HCT116 (cell line): ENCODE results near the gene INPP5F. TPM values are rescaled to one million over a fixed set of nuclear protein-coding genes. Genes with fewer than 3 reads are reported as not detected.

Experiments
- ATAC-seq: fragments of 200-7000 bp; cut with Tn5 transposase; 2 replicates; pipeline ENCODE4 v1.9.1; 2020; ENCODE audit warnings: mild to moderate bottlenecking, moderate library complexity
- BruUV-seq: library from RNA; stranded (reverse); fragments of 400-500 nt; replicated peaks from 2 replicates; lab custom pipeline; 2021; lab: Mats Ljungman, UMichigan
- CTCF ChIA-PET: fragments of 300-600 bp; sonication (Branson Sonifier 250); formaldehyde crosslinking; loops from one replicate; lab custom pipeline; 2021; ENCODE audit warnings: antibody characterized with exemption; lab: Charles Lee
- POLR2A ChIA-PET: fragments of 300-600, 350-600 bp; sonication (Branson Sonifier 250); formaldehyde crosslinking; loops from one replicate; lab custom pipeline; 2021; ENCODE audit warnings: antibody characterized with exemption; lab: Charles Lee
- RAD21 ChIA-PET, 2 experiments: fragments of 300-600 bp; sonication (Branson Sonifier 250); formaldehyde crosslinking; loops; one replicate each; lab custom pipeline; 2023; ENCODE audit warnings: low total read pairs in 2 of 2; ENCODE audit not compliant: uncharacterized antibody in 2 of 2, unreplicated experiment in 2 of 2, low non-redundant PET in 1 of 2; lab: Charles Lee
- DNase-seq: peaks from one replicate; pipeline ENCODE4 v3.0.0-alpha.2; 2010; ENCODE audit warnings: low read depth, low spot score
- H2AFZ ChIP-seq: fragments of 200-600 bp; shearing (Covaris generic), sonication (generic); 2 replicates; pipeline ENCODE4 v1.6.1; 2017; ENCODE audit warnings: low read depth, mixed run types, mixed read lengths, antibody characterized with exemption, low read length; ENCODE audit not compliant: poor library complexity, severe bottlenecking
- H3K27ac ChIP-seq: 2 replicates; pipeline ENCODE4 v1.5.1; 2012; ENCODE audit warnings: low read depth, low read length
- H3K27me3 ChIP-seq: fragments of 200-600 bp; sonication (generic); 2 replicates; pipeline ENCODE4 v1.6.1; 2016; ENCODE audit warnings: mixed run types, low read length, mixed read lengths; ENCODE audit not compliant: insufficient read depth
- H3K36me3 ChIP-seq, 2 experiments: fragments of 200-500 bp in 1 of 2; fragments of 200-600 bp in 1 of 2; sonication (Bioruptor generic) in 1 of 2; sonication (generic) in 1 of 2; 2 replicates each; pipeline versions ENCODE4 v1.5.1 to v1.6.1; 2014 to 2016; ENCODE audit warnings: low read length in 2 of 2, inconsistent platforms in 1 of 2, mixed read lengths in 1 of 2, mixed run types in 1 of 2; ENCODE audit not compliant: insufficient read depth in 2 of 2, control insufficient read depth in 1 of 2
- H3K4me1 ChIP-seq, 2 experiments: fragments of 200-600 bp in 1 of 2; sonication (generic) in 1 of 2; 2 replicates each; pipeline versions ENCODE4 v1.5.1 to v1.6.1; 2012 to 2017; ENCODE audit warnings: low read length in 2 of 2, inconsistent platforms in 1 of 2, mild to moderate bottlenecking in 1 of 2, mixed read lengths in 1 of 2, mixed run types in 1 of 2, moderate library complexity in 1 of 2; ENCODE audit not compliant: insufficient read depth in 2 of 2, control insufficient read depth in 1 of 2
- H3K4me2 ChIP-seq: fragments of 200-600 bp; sonication (generic); 2 replicates; pipeline ENCODE4 v1.6.1; 2017; ENCODE audit warnings: mixed run types, low read length, mixed read lengths
- H3K4me3 ChIP-seq, 2 experiments: fragments of 200-600 bp in 1 of 2; sonication (generic) in 1 of 2; replicated peaks in 1 of 2; 2 replicates each; pipeline ENCODE4 v1.5.1; 2011 to 2016; ENCODE audit warnings: low read length in 2 of 2, control low read depth in 1 of 2, low read depth in 1 of 2, mild to moderate bottlenecking in 1 of 2, mixed read lengths in 1 of 2, mixed run types in 1 of 2
- H3K79me2 ChIP-seq: fragments of 200-600 bp; sonication (generic); 2 replicates; pipeline ENCODE4 v1.6.1; 2017; ENCODE audit warnings: mild to moderate bottlenecking, mixed run types, low read length, moderate library complexity, mixed read lengths; ENCODE audit not compliant: insufficient read depth
- H3K9ac ChIP-seq: fragments of 200-600 bp; sonication (generic); 2 replicates; pipeline ENCODE4 v1.6.1; 2016; ENCODE audit warnings: low read length, mixed read lengths
- H3K9me2 ChIP-seq: fragments of 200-600 bp; sonication (generic), shearing (Covaris generic); 2 replicates; pipeline ENCODE4 v1.6.1; 2017; ENCODE audit warnings: mixed run types, mild to moderate bottlenecking, moderate library complexity; ENCODE audit not compliant: insufficient read depth
- H3K9me3 ChIP-seq, 2 experiments: fragments of 200-500 bp in 1 of 2; fragments of 200-600 bp in 1 of 2; sonication (Bioruptor generic) in 1 of 2; sonication (generic) in 1 of 2; 2 replicates each; pipeline ENCODE4 v1.6.1; 2014 to 2017; ENCODE audit warnings: low read length in 2 of 2, mixed read lengths in 2 of 2, inconsistent platforms in 1 of 2, low read depth in 1 of 2, mild to moderate bottlenecking in 1 of 2, mixed run types in 1 of 2, moderate library complexity in 1 of 2; ENCODE audit not compliant: control insufficient read depth in 1 of 2, insufficient read depth in 1 of 2
- H4K20me1 ChIP-seq: fragments of 200-600 bp; sonication (generic), shearing (Covaris generic); 2 replicates; pipeline ENCODE4 v1.6.1; 2017; ENCODE audit warnings: mixed run types, mild to moderate bottlenecking, moderate library complexity; ENCODE audit not compliant: insufficient read depth
- CBX3 ChIP-seq: IDR thresholded peaks from 2 replicates; pipeline ENCODE4 v1.6.1; 2012; ENCODE audit warnings: low read depth
- CEBPB ChIP-seq: IDR thresholded peaks from 2 replicates; pipeline ENCODE4 v1.6.1; 2012; ENCODE audit warnings: low read depth
- EGR1 ChIP-seq: IDR thresholded peaks from 2 replicates; pipeline ENCODE4 v1.6.1; 2012; ENCODE audit warnings: low read depth
- EZH2 ChIP-seq: fragments of 200-600 bp; sonication (generic); IDR thresholded peaks from 2 replicates; pipeline ENCODE4 v1.6.1; 2017; ENCODE audit warnings: antibody characterized with exemption, mixed run types
- EZH2phosphoT487 ChIP-seq: fragments of 200-600 bp; IDR thresholded peaks from 2 replicates; pipeline ENCODE4 v1.6.1; 2018; ENCODE audit warnings: antibody characterized with exemption, borderline replicate concordance
- FOSL1 ChIP-seq: IDR thresholded peaks from 2 replicates; pipeline ENCODE4 v1.6.1; 2012; ENCODE audit warnings: low read depth
- JUND ChIP-seq: IDR thresholded peaks from 2 replicates; pipeline ENCODE4 v1.6.1; 2012
- POLR2AphosphoS5 ChIP-seq: IDR thresholded peaks from 2 replicates; pipeline ENCODE4 v1.6.1; 2011; ENCODE audit warnings: mild to moderate bottlenecking, low read depth, low read length, moderate library complexity
- RAD21 ChIP-seq: IDR thresholded peaks from 2 replicates; pipeline ENCODE4 v1.6.1; 2012; ENCODE audit warnings: low read depth, mild to moderate bottlenecking
- SIN3A ChIP-seq: IDR thresholded peaks from 2 replicates; pipeline ENCODE4 v1.6.1; 2012; ENCODE audit warnings: low read depth
- SP1 ChIP-seq: IDR thresholded peaks from 2 replicates; pipeline ENCODE4 v1.6.1; 2012; ENCODE audit warnings: low read depth
- TCF7L2 ChIP-seq: IDR thresholded peaks from 2 replicates; pipeline ENCODE4 v1.7.0; 2011; ENCODE audit warnings: borderline replicate concordance, inconsistent platforms; ENCODE audit not compliant: insufficient read depth, insufficient read length; ENCODE audit errors: extremely low read depth
- YY1 ChIP-seq: IDR thresholded peaks from 2 replicates; pipeline ENCODE4 v1.6.1; 2011; ENCODE audit warnings: low read length, low read depth, moderate library complexity, mild to moderate bottlenecking; ENCODE audit not compliant: insufficient replicate concordance; ENCODE audit errors: extremely low read depth
- ZBTB33 ChIP-seq: IDR thresholded peaks from 2 replicates; pipeline ENCODE4 v1.6.1; 2011; ENCODE audit warnings: mild to moderate bottlenecking, low read length, moderate library complexity; ENCODE audit not compliant: insufficient replicate concordance; ENCODE audit errors: extremely low read depth
- ZNF274 ChIP-seq: fragments of 200-500 bp; sonication (Bioruptor generic); IDR thresholded peaks from 2 replicates; pipeline ENCODE4 v1.6.1; 2014; ENCODE audit warnings: mild to moderate bottlenecking, low read depth, low read length, inconsistent platforms
- intact Hi-C: fragments of 100-400 bp; cut with micrococcal nuclease; formaldehyde crosslinking; loops from 2 replicates; pipeline ENCODE4 v1.10.0; 2022
- total RNA-seq: library from RNA; stranded (reverse); gene quantifications from one replicate; pipeline ENCODE4 v1.2.1, GENCODE V29; 2021; ENCODE audit not compliant: unreplicated experiment

The INPP5F gene
- total RNA-seq, 1 experiment from 2014 or later: 21.6 TPM

- TF ChIP-seq EGR1 (no peak), EZH2 (no peak), EZH2phosphoT487 (no peak), RAD21 (no peak), ZNF274 (no peak), SP1 (no peak), ZBTB33 (no peak)
Measured at GRCh38 chr10:119753309-119753708, 27.5 kb downstream of the INPP5F start (continued).

- RAD21 ChIA-PET: no interaction called here
- Histone ChIP-seq H3K36me3 (no peaks in the 10 kb centered on the region), H3K4me3 (no peak overlapping the region), H2AFZ (no peak overlapping the region), H3K4me2 (no peak overlapping the region), H3K9me2 (no peaks in the 10 kb centered on the region), H3K27ac (no peak overlapping the region), H3K4me1 (no peaks in the 10 kb centered on the region), H4K20me1 (no peaks in the 10 kb centered on the region), H3K79me2 (peaks cover 4% of the 10 kb centered on the region; the same call in 1 of the 2 replicates)
- BruUV-seq: no TSS peak
- POLR2A ChIA-PET: no interaction called here
- CTCF ChIA-PET: no interaction called here
- DNase-seq: no peak
- TF ChIP-seq CEBPB (no peak), SIN3A (no peak), POLR2AphosphoS5 (no peak), FOSL1 (no peak), JUND (no peak), YY1 (no peak), CBX3 (no peak), EZH2phosphoT487 (no peak), TCF7L2 (no peak)
- TF ChIP-seq, all 23 proteins: peak for 0
- Histone ChIP-seq H3K9me3 (no peaks in the 10 kb centered on the region), H3K9ac (no peak overlapping the region), H3K27me3 (no peaks in the 10 kb centered on the region)
- intact Hi-C loops: loop anchor here (5.0 kb wide), 1 partner anchor 147 kb away; no protein-coding TSS in a partner anchor
- ATAC-seq: no peak
Measured at GRCh38 chr10:119754085-119754484, 28.2 kb downstream of the INPP5F start.
